ENCODE results near the gene PCDHB4.

DNA sequence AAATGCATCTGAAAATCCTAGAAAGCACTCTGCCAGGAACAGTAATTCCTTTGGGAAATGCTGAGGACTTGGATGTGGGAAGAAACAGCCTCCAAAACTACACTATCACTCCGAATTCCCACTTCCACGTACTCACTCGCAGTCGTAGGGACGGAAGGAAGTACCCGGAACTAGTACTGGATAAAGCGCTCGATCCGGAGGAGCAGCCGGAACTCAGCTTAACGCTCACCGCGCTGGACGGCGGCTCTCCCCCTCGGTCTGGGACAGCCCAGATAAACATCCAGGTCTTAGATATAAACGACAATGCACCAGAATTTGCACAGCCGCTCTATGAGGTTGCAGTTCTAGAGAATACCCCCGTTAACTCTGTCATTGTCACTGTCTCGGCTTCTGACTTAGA lies 20.6 kb upstream of the PCDHB4 start:
- TF ChIP-seq CTCF (IDR thresholded peaks at IDR 0.05) (no peak), POLR2A (IDR thresholded peaks at IDR 0.05) (no peak)
